ENCODE measurements around the gene LAMB1. TPM values are rescaled to one million over a fixed set of nuclear protein-coding genes. Genes with fewer than 3 reads are reported as not detected.

Gene LAMB1
- total and polyA plus RNA-seq, 2 of the 13 experiments (the other 11 are each of a cell fraction or from before 2014, with no cell fraction given) = 109 to 124 TPM

- TF ChIP-seq ELF3 (CRISPR knock-in tag; IDR thresholded peaks at IDR 0.05) (peak; percentile 50; the same call in 1 of the 2 replicates), U2AF1 (optimal IDR thresholded peaks at IDR 0.05; ENCODE audit: low read depth, low read length) (no peak), ISL2 (CRISPR knock-in tag; IDR thresholded peaks at IDR 0.05) (0 out of 2 replicates have a peak, but pooled peaks have one; percentile 4), ZNF180 (CRISPR knock-in tag; IDR thresholded peaks at IDR 0.05; ENCODE audit: borderline replicate concordance, low read depth) (no peak), GATA4 (IDR thresholded peaks at IDR 0.05; ENCODE audit: borderline replicate concordance, low read depth) (no peak), ZNF713 (CRISPR knock-in tag; IDR thresholded peaks at IDR 0.05) (no peak), FLYWCH1 (CRISPR knock-in tag; IDR thresholded peaks at IDR 0.05) (no peak), PITX1 (CRISPR knock-in tag; IDR thresholded peaks at IDR 0.05) (no peak), HOXD1 (CRISPR knock-in tag; IDR thresholded peaks at IDR 0.05) (no peak), DPF2 (CRISPR knock-in tag; IDR thresholded peaks at IDR 0.05; ENCODE audit: borderline replicate concordance, low read depth) (no peak), PHB2 (IDR thresholded peaks at IDR 0.05; ENCODE audit: partially characterized antibody) (no peak), HNF1A (IDR thresholded peaks at IDR 0.05; ENCODE audit: low read depth) (peak; percentile 88), HNF1A (CRISPR knock-in tag; IDR thresholded peaks at IDR 0.05; ENCODE audit: borderline replicate concordance) (peak; percentile 91; the same call in 1 of the 2 replicates), RBM22 (optimal IDR thresholded peaks at IDR 0.05; ENCODE audit: low read length) (no peak), ZNF253 (CRISPR knock-in tag; IDR thresholded peaks at IDR 0.05; ENCODE audit: borderline replicate concordance) (no peak), GABPB1 (CRISPR knock-in tag; IDR thresholded peaks at IDR 0.05) (no peak), ZNF776 (CRISPR knock-in tag; IDR thresholded peaks at IDR 0.05) (no peak), KLF16 (CRISPR knock-in tag; IDR thresholded peaks at IDR 0.05) (no peak), ZNF362 (CRISPR knock-in tag; IDR thresholded peaks at IDR 0.05; ENCODE audit: borderline replicate concordance) (no peak), CREM (IDR thresholded peaks at IDR 0.05) (no peak), CREM (CRISPR knock-in tag; IDR thresholded peaks at IDR 0.05) (no peak), SRSF4 (IDR thresholded peaks at IDR 0.05; ENCODE audit: low read depth, low read length, poor library complexity, severe bottlenecking) (no peak), NFATC3 (CRISPR knock-in tag; IDR thresholded peaks at IDR 0.05) (no peak), ZKSCAN8 (CRISPR knock-in tag; IDR thresholded peaks at IDR 0.05; ENCODE audit: borderline replicate concordance) (no peak), ZNF740 (CRISPR knock-in tag; IDR thresholded peaks at IDR 0.05) (no peak), ZEB1 (IDR thresholded peaks at IDR 0.05; ENCODE audit: insufficient replicate concordance, low read depth) (no peak), HDAC6 (IDR thresholded peaks at IDR 0.05; ENCODE audit: low read depth, low read length) (no peak)
These were observed 7.4 kb upstream of the LAMB1 start (continued) for GRCh38 chr7:108010377-108010776.

Measured in HepG2 (cell line).